ENCODE data around the gene MTX3. TPM values are rescaled to one million over a fixed set of nuclear protein-coding genes. Genes with fewer than 3 reads are reported as not detected.

MTX3 gene
- total RNA-seq, 1 experiment from 2014 or later = 34.9 TPM

- no peaks in the 10 kb centered on the region for H3K9me2 ChIP-seq (ENCODE audit: insufficient read depth)
- intact Hi-C loops (cut with micrococcal nuclease) = no loop called here
- H2AFZ ChIP-seq (ENCODE audit: low read depth, low read length, poor library complexity, severe bottlenecking) = no peak overlapping the region
- BruUV-seq (replicated peaks) = no TSS peak
- DNase-seq (ENCODE audit: low read depth, low spot score) = no peak
- no peaks in the 10 kb centered on the region for H3K9me3 ChIP-seq (ENCODE audit: control insufficient read depth in 1 of 2, insufficient read depth in 1 of 2, low read depth in 1 of 2, low read length in 2 of 2)
- no peaks in the 10 kb centered on the region for H3K79me2 ChIP-seq (ENCODE audit: insufficient read depth, low read length)
- ChIA-PET RAD21 (ENCODE audit: low non-redundant PET in 1 of 2, low total read pairs in 2 of 2, uncharacterized antibody in 2 of 2, unreplicated experiment in 2 of 2) (no interaction called here), POLR2A (no interaction called here), CTCF (no interaction called here)
- no peaks in the 10 kb centered on the region for H3K27me3 ChIP-seq (ENCODE audit: insufficient read depth, low read length)
- H3K4me2 ChIP-seq (ENCODE audit: low read length) = no peak overlapping the region
- no peak overlapping the region for H3K4me3 ChIP-seq (replicated peaks in 1 of 2; ENCODE audit: low read depth in 1 of 2, low read length in 2 of 2)
- no peaks in the 10 kb centered on the region for H4K20me1 ChIP-seq (ENCODE audit: insufficient read depth)
- no peak overlapping the region for H3K9ac ChIP-seq (ENCODE audit: low read length)
- no peaks in the 10 kb centered on the region for H3K36me3 ChIP-seq (ENCODE audit: control insufficient read depth in 1 of 2, insufficient read depth in 2 of 2, low read length in 2 of 2)
- no peaks in the 10 kb centered on the region for H3K4me1 ChIP-seq (ENCODE audit: control insufficient read depth in 1 of 2, insufficient read depth in 2 of 2, low read length in 2 of 2)
- TF ChIP-seq EZH2 (IDR thresholded peaks at IDR 0.05) (no peak), POLR2A (IDR thresholded peaks at IDR 0.05; ENCODE audit: borderline replicate concordance, extremely low read depth, insufficient read depth, insufficient read length) (no peak), FOSL1 (IDR thresholded peaks at IDR 0.05; ENCODE audit: low read depth) (no peak), YY1 (IDR thresholded peaks at IDR 0.05; ENCODE audit: extremely low read depth, insufficient replicate concordance, low read depth, low read length) (no peak), MAX (IDR thresholded peaks at IDR 0.05) (no peak), RAD21 (IDR thresholded peaks at IDR 0.05; ENCODE audit: low read depth) (no peak), SP1 (IDR thresholded peaks at IDR 0.05; ENCODE audit: low read depth) (no peak), CBX3 (IDR thresholded peaks at IDR 0.05; ENCODE audit: low read depth) (no peak), REST (IDR thresholded peaks at IDR 0.05; ENCODE audit: low read depth) (no peak), SRF (IDR thresholded peaks at IDR 0.05; ENCODE audit: low read depth) (no peak), ZNF274 (IDR thresholded peaks at IDR 0.05; ENCODE audit: low read depth, low read length) (no peak), SIN3A (IDR thresholded peaks at IDR 0.05; ENCODE audit: low read depth) (no peak), JUND (IDR thresholded peaks at IDR 0.05) (no peak), CEBPB (IDR thresholded peaks at IDR 0.05; ENCODE audit: low read depth) (no peak), ELF1 (IDR thresholded peaks at IDR 0.05; ENCODE audit: borderline replicate concordance, low read depth) (no peak)
- H3K27ac ChIP-seq (ENCODE audit: low read depth, low read length) = no peak overlapping the region
- no peak for ATAC-seq
Observed at GRCh38 chr5:79938468-79938867, 52.6 kb downstream of the MTX3 start.

Data from HCT116 (cell line).